ENCODE measurements around the gene CA6.

The CA6 gene

DNA sequence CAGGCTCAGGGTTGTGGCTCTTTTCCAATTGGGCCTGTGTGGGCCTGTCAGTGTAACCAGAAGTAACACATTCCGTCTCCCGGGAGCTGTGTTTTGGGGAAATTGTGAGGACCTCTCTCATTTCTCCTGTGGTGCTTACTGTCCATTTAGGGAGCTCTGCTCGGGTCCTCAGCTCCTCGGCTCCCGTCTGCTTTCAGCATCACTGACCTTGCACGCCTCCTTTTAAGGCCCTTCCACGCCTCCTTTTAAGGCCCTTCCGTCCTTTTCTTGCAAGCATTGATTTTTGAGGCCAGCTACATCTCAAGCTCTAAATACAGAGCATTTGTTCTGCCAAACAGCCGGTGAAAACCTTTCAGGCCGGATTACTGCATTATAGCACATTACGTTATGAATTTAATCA is 9.7 kb downstream of the CA6 start:
- no peak for ATAC-seq
- TF ChIP-seq PPARA (CRISPR knock-in tag; IDR thresholded peaks at IDR 0.05; ENCODE audit: borderline replicate concordance), result no peak
- TF ChIP-seq, protein P1, sequence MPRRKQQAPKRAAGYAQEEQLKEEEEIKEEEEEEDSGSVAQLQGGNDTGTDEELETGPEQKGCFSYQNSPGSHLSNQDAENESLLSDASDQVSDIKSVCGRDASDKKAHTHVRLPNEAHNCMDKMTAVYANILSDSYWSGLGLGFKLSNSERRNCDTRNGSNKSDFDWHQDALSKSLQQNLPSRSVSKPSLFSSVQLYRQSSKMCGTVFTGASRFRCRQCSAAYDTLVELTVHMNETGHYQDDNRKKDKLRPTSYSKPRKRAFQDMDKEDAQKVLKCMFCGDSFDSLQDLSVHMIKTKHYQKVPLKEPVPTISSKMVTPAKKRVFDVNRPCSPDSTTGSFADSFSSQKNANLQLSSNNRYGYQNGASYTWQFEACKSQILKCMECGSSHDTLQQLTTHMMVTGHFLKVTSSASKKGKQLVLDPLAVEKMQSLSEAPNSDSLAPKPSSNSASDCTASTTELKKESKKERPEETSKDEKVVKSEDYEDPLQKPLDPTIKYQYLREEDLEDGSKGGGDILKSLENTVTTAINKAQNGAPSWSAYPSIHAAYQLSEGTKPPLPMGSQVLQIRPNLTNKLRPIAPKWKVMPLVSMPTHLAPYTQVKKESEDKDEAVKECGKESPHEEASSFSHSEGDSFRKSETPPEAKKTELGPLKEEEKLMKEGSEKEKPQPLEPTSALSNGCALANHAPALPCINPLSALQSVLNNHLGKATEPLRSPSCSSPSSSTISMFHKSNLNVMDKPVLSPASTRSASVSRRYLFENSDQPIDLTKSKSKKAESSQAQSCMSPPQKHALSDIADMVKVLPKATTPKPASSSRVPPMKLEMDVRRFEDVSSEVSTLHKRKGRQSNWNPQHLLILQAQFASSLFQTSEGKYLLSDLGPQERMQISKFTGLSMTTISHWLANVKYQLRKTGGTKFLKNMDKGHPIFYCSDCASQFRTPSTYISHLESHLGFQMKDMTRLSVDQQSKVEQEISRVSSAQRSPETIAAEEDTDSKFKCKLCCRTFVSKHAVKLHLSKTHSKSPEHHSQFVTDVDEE (CRISPR knock-in tag; IDR thresholded peaks at IDR 0.05), result no peak
- no peak for TF ChIP-seq ARNTL (CRISPR knock-in tag; IDR thresholded peaks at IDR 0.05; ENCODE audit: borderline replicate concordance, low read depth)
- TF ChIP-seq SNAI2 (CRISPR knock-in tag; IDR thresholded peaks at IDR 0.05), result no peak
- TF ChIP-seq, protein P2, sequence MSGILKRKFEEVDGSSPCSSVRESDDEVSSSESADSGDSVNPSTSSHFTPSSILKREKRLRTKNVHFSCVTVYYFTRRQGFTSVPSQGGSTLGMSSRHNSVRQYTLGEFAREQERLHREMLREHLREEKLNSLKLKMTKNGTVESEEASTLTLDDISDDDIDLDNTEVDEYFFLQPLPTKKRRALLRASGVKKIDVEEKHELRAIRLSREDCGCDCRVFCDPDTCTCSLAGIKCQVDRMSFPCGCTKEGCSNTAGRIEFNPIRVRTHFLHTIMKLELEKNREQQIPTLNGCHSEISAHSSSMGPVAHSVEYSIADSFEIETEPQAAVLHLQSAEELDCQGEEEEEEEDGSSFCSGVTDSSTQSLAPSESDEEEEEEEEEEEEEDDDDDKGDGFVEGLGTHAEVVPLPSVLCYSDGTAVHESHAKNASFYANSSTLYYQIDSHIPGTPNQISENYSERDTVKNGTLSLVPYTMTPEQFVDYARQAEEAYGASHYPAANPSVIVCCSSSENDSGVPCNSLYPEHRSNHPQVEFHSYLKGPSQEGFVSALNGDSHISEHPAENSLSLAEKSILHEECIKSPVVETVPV (CRISPR knock-in tag; IDR thresholded peaks at IDR 0.05), result no peak
- TF ChIP-seq, protein P3, sequence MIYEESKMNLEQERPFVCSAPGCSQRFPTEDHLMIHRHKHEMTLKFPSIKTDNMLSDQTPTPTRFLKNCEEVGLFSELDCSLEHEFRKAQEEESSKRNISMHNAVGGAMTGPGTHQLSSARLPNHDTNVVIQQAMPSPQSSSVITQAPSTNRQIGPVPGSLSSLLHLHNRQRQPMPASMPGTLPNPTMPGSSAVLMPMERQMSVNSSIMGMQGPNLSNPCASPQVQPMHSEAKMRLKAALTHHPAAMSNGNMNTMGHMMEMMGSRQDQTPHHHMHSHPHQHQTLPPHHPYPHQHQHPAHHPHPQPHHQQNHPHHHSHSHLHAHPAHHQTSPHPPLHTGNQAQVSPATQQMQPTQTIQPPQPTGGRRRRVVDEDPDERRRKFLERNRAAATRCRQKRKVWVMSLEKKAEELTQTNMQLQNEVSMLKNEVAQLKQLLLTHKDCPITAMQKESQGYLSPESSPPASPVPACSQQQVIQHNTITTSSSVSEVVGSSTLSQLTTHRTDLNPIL (CRISPR knock-in tag; IDR thresholded peaks at IDR 0.05; ENCODE audit: low read depth), result no peak
- TF ChIP-seq ISL1 (CRISPR knock-in tag; IDR thresholded peaks at IDR 0.05), result no peak
- no peak for TF ChIP-seq CSDC2 (CRISPR knock-in tag; IDR thresholded peaks at IDR 0.05)
- TF ChIP-seq ZNF565 (CRISPR knock-in tag; conservative IDR thresholded peaks at IDR 0.05; ENCODE audit: low read depth), result no peak
- TF ChIP-seq ESRRG (CRISPR knock-in tag; IDR thresholded peaks at IDR 0.05), result no peak
- no peak for TF ChIP-seq ZFP3 (CRISPR knock-in tag; IDR thresholded peaks at IDR 0.05)
- TF ChIP-seq, protein P4, sequence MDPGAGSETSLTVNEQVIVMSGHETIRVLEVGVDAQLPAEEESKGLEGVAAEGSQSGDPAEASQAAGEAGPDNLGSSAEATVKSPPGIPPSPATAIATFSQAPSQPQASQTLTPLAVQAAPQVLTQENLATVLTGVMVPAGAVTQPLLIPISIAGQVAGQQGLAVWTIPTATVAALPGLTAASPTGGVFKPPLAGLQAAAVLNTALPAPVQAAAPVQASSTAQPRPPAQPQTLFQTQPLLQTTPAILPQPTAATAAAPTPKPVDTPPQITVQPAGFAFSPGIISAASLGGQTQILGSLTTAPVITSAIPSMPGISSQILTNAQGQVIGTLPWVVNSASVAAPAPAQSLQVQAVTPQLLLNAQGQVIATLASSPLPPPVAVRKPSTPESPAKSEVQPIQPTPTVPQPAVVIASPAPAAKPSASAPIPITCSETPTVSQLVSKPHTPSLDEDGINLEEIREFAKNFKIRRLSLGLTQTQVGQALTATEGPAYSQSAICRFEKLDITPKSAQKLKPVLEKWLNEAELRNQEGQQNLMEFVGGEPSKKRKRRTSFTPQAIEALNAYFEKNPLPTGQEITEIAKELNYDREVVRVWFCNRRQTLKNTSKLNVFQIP (CRISPR knock-in tag; IDR thresholded peaks at IDR 0.05; ENCODE audit: borderline replicate concordance, low read depth), result no peak
- no peak for TF ChIP-seq PATZ1 (CRISPR knock-in tag; IDR thresholded peaks at IDR 0.05; ENCODE audit: borderline replicate concordance)

DNA sequence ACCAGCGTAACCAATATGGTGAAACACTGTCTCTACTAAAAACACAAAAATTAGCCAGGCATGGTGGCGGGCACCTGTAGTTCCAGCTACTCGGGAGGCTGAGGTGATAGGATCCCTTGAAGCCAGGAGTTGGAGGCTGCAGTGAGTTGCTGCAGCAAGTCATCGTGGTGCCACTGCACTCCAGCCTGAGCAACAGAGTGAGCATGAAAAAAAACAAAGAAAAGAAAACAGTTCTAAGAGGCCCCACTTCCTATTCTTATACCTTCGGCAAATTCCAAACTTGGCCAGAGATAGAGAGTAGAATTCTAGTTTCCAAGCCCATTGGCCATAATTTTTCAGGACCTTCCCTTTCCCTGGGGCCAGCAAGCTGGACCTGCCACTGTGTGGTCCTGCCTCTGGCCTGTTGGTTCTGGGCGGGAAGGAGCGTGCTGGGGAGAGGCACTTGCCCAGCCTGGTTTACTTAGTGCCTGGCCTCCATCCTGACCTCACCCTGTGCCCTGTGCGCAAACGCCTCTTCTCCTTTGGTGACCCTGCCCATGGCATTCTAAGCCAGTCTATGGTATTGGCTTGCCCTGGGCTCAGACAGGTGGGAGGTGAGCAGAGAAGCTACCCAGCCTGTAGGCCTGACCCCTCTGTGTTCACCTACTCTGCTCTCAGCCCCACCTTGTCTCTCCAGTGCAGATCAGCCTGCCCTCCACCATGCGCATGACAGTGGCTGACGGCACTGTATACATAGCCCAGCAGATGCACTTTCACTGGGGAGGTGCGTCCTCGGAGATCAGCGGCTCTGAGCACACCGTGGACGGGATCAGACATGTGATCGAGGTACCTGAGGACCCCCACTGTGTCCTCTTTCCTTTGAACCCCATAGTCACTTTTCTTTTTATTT is 11.0 kb downstream of the CA6 start:
- no peak for ATAC-seq
- TF ChIP-seq PATZ1 (CRISPR knock-in tag; IDR thresholded peaks at IDR 0.05; ENCODE audit: borderline replicate concordance) (no peak), ZNF70 (CRISPR knock-in tag; IDR thresholded peaks at IDR 0.05) (no peak), ISL1 (CRISPR knock-in tag; IDR thresholded peaks at IDR 0.05) (no peak), TOX (CRISPR knock-in tag; IDR thresholded peaks at IDR 0.05; ENCODE audit: borderline replicate concordance) (no peak), ZC3H10 (CRISPR knock-in tag; IDR thresholded peaks at IDR 0.05) (no peak), RARB (CRISPR knock-in tag; IDR thresholded peaks at IDR 0.05) (no peak), OSR1 (CRISPR knock-in tag; IDR thresholded peaks at IDR 0.05) (no peak), SNAI2 (CRISPR knock-in tag; IDR thresholded peaks at IDR 0.05) (no peak), TCF4 (CRISPR knock-in tag; IDR thresholded peaks at IDR 0.05; ENCODE audit: borderline replicate concordance) (no peak), PPARA (CRISPR knock-in tag; IDR thresholded peaks at IDR 0.05; ENCODE audit: borderline replicate concordance) (no peak), ZNF565 (CRISPR knock-in tag; conservative IDR thresholded peaks at IDR 0.05; ENCODE audit: low read depth) (no peak), CSDC2 (CRISPR knock-in tag; IDR thresholded peaks at IDR 0.05) (no peak), ZNF8 (CRISPR knock-in tag; IDR thresholded peaks at IDR 0.05) (no peak), GLIS3 (CRISPR knock-in tag; IDR thresholded peaks at IDR 0.05) (no peak), BACH2 (CRISPR knock-in tag; IDR thresholded peaks at IDR 0.05; ENCODE audit: borderline replicate concordance) (no peak), ZFP30 (CRISPR knock-in tag; IDR thresholded peaks at IDR 0.05) (no peak)
- TF ChIP-seq, protein P1 (CRISPR knock-in tag; IDR thresholded peaks at IDR 0.05), result no peak
- TF ChIP-seq, protein P3 (CRISPR knock-in tag; IDR thresholded peaks at IDR 0.05; ENCODE audit: low read depth), result no peak

Data from SK-N-SH treated with all-trans-retinoic acid at 6 μM for 48 hours (cell line).